ENCODE measurements around the gene SLC25A38.

DNA sequence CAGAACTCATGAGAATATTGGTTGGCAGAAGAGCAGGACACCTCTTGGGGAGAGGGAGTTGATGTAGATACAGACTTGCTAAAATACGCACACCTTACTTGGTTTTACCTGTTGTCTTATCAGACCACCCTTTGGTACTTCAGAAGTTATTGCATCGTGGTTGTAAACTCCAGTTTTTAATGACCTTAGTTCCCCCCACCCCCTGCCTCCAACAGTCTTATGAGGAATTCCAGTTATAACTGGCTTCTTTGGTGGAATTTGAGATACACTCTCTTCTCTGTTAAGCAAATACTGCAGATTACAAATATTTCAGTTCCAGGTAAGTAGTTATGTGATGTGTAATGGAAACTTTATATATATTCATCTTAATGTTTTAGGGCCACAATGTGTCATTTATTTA lies 5.0 kb downstream of the SLC25A38 start:
- TF ChIP-seq CTCF (IDR thresholded peaks at IDR 0.05; ENCODE audit: insufficient read depth, low read depth, low read length) (no peak), EZH2 (IDR thresholded peaks at IDR 0.05; ENCODE audit: insufficient read depth, low read length) (no peak)
